ENCODE measurements around the gene MYH14. TPM values are rescaled to one million over a fixed set of nuclear protein-coding genes. Genes with fewer than 3 reads are reported as not detected.

Gene MYH14
- total and polyA plus RNA-seq, 9 of the 15 experiments (the other 6 are each of a cell fraction or from before 2014, with no cell fraction given): 0.04 to 0.86 (median 0.19) TPM; not detected in 2

- TF ChIP-seq SP1 (CRISPR knock-in tag; IDR thresholded peaks at IDR 0.05) (peak; percentile 72), BRCA1 (IDR thresholded peaks at IDR 0.05) (no peak), BRCA1 (CRISPR knock-in tag; IDR thresholded peaks at IDR 0.05) (0 out of 2 replicates have a peak, but pooled peaks have one; percentile 87), TBL1XR1 (IDR thresholded peaks at IDR 0.05; ENCODE audit: low read length in 2 of 2) (peak in 1 of 2 experiments; percentile 93; a peak in 2 of 4 replicates), MYC (IDR thresholded peaks at IDR 0.05; ENCODE audit: low read depth, low read length) (peak; percentile 76), MYC (CRISPR knock-in tag; IDR thresholded peaks at IDR 0.05; ENCODE audit: borderline replicate concordance, low read depth) (0 out of 2 replicates have a peak, but pooled peaks have one; percentile 54), ZNF717 (CRISPR knock-in tag; IDR thresholded peaks at IDR 0.05) (no peak), SMAD4 (CRISPR knock-in tag; conservative IDR thresholded peaks at IDR 0.05) (no peak; the same call in none of the 2 replicates), TRIM28 (IDR thresholded peaks at IDR 0.05) (no peak), ZNF3 (CRISPR knock-in tag; IDR thresholded peaks at IDR 0.05) (no peak), ARNT (IDR thresholded peaks at IDR 0.05) (peak; percentile 40 to 41; a peak in 2 of 4 replicates), ZNF76 (CRISPR knock-in tag; IDR thresholded peaks at IDR 0.05; ENCODE audit: borderline replicate concordance) (no peak), ZBTB7A (IDR thresholded peaks at IDR 0.05; ENCODE audit: borderline replicate concordance, control insufficient read depth, low read depth, low read length) (0 out of 2 replicates have a peak, but pooled peaks have one; percentile 15), ZNF263 (CRISPR knock-in tag; IDR thresholded peaks at IDR 0.05; ENCODE audit: borderline replicate concordance) (peak; percentile 16; the same call in 1 of the 2 replicates), FOXM1 (IDR thresholded peaks at IDR 0.05; ENCODE audit: low read depth) (no peak), FOXM1 (CRISPR knock-in tag; IDR thresholded peaks at IDR 0.05; ENCODE audit: low read depth) (peak; percentile 91; the same call in 1 of the 2 replicates)
- TF ChIP-seq, protein P1, sequence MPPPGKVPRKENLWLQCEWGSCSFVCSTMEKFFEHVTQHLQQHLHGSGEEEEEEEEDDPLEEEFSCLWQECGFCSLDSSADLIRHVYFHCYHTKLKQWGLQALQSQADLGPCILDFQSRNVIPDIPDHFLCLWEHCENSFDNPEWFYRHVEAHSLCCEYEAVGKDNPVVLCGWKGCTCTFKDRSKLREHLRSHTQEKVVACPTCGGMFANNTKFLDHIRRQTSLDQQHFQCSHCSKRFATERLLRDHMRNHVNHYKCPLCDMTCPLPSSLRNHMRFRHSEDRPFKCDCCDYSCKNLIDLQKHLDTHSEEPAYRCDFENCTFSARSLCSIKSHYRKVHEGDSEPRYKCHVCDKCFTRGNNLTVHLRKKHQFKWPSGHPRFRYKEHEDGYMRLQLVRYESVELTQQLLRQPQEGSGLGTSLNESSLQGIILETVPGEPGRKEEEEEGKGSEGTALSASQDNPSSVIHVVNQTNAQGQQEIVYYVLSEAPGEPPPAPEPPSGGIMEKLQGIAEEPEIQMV (tag; conservative IDR thresholded peaks at IDR 0.05; ENCODE audit: low read depth): peak; percentile 52; the same call in 1 of the 2 replicates
- TF ChIP-seq, protein P2, sequence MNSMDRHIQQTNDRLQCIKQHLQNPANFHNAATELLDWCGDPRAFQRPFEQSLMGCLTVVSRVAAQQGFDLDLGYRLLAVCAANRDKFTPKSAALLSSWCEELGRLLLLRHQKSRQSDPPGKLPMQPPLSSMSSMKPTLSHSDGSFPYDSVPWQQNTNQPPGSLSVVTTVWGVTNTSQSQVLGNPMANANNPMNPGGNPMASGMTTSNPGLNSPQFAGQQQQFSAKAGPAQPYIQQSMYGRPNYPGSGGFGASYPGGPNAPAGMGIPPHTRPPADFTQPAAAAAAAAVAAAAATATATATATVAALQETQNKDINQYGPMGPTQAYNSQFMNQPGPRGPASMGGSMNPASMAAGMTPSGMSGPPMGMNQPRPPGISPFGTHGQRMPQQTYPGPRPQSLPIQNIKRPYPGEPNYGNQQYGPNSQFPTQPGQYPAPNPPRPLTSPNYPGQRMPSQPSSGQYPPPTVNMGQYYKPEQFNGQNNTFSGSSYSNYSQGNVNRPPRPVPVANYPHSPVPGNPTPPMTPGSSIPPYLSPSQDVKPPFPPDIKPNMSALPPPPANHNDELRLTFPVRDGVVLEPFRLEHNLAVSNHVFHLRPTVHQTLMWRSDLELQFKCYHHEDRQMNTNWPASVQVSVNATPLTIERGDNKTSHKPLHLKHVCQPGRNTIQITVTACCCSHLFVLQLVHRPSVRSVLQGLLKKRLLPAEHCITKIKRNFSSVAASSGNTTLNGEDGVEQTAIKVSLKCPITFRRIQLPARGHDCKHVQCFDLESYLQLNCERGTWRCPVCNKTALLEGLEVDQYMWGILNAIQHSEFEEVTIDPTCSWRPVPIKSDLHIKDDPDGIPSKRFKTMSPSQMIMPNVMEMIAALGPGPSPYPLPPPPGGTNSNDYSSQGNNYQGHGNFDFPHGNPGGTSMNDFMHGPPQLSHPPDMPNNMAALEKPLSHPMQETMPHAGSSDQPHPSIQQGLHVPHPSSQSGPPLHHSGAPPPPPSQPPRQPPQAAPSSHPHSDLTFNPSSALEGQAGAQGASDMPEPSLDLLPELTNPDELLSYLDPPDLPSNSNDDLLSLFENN (IDR thresholded peaks at IDR 0.05; ENCODE audit: low read depth in 2 of 2, low read length in 2 of 2): peak in 1 of 2 experiments; percentile 40; a peak in 1 of 4 replicates
- TF ChIP-seq, protein P3, sequence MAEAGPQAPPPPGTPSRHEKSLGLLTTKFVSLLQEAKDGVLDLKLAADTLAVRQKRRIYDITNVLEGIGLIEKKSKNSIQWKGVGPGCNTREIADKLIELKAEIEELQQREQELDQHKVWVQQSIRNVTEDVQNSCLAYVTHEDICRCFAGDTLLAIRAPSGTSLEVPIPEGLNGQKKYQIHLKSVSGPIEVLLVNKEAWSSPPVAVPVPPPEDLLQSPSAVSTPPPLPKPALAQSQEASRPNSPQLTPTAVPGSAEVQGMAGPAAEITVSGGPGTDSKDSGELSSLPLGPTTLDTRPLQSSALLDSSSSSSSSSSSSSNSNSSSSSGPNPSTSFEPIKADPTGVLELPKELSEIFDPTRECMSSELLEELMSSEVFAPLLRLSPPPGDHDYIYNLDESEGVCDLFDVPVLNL (CRISPR knock-in tag; IDR thresholded peaks at IDR 0.05; ENCODE audit: low read depth): peak; percentile 67; the same call in 1 of the 2 replicates
Observed at GRCh38 chr19:50333737-50334617, 130.6 kb downstream of the MYH14 start (continued).

Measured in K562 (cell line).